K562 (cell line): ENCODE data around the gene EXOC3L2. TPM values are rescaled to one million over a fixed set of nuclear protein-coding genes. Genes with fewer than 3 reads are reported as not detected.

Experiments
- CHD2 ChIP-seq: IDR thresholded peaks from 2 replicates; pipeline ENCODE4 v1.6.1; 2011; ENCODE audit warnings: low read depth, low read length
- ESRRA ChIP-seq: fragments of 450-650 bp; IDR thresholded peaks from 2 replicates; pipeline ENCODE4 v1.6.1; 2014; ENCODE audit warnings: low read depth, mild to moderate bottlenecking, moderate library complexity, borderline replicate concordance
- MECOM ChIP-seq: fragments of 250-450 bp; sonication (Bioruptor Pico); IDR thresholded peaks from 2 replicates; pipeline ENCODE4 v1.8.0; 2022; ENCODE audit warnings: inconsistent platforms
- PBX2 ChIP-seq, 2 experiments: IDR thresholded peaks in 1 of 2; conservative IDR thresholded peaks in 1 of 2; 2 replicates each; pipeline ENCODE4 v1.6.1; 2016; ENCODE audit warnings: low read depth in 2 of 2, mild to moderate bottlenecking in 1 of 2, missing compliant biosample characterization in 1 of 2, missing genetic modification characterization in 1 of 2, moderate library complexity in 1 of 2
- USF1 ChIP-seq: sonication (generic); formaldehyde crosslinking; IDR thresholded peaks from 2 replicates; pipeline ENCODE4 v1.9.0; 2022; ENCODE audit warnings: mild to moderate bottlenecking, missing genetic modification reagents
- XRCC5 ChIP-seq: fragments of 200-400 bp; formaldehyde crosslinking; IDR thresholded peaks from 2 replicates; pipeline ENCODE4 v1.6.1; 2017; ENCODE audit warnings: low read depth, mild to moderate bottlenecking, low read length
- ZNF197 ChIP-seq: fragments of 200-800 bp; sonication (Bioruptor generic); IDR thresholded peaks from 2 replicates; pipeline ENCODE4 v1.6.1; 2016; ENCODE audit warnings: low read depth, missing genetic modification characterization, missing compliant biosample characterization
- ZNF232 ChIP-seq: sonication (generic); formaldehyde crosslinking; IDR thresholded peaks from 2 replicates; pipeline ENCODE4 v1.8.0; 2022; ENCODE audit warnings: mild to moderate bottlenecking, missing genetic modification reagents
- polyA plus RNA-seq, 8 experiments: library from polyadenylated mRNA; depleted of rRNA in 4 of 8; stranded (reverse) in 5 of 8; unstranded in 3 of 8; fragments of >200 nt; fragmentation: Nextera tagmentation in 2 of 8; fragmentation: Illumina TruSeq in 1 of 8; extraction: Ambion mirVana in 2 of 8; extraction: Trizol in 1 of 8; gene quantifications; 2 replicates each; pipeline versions ENCODE4 v1.2.1 to v1.2.3, GENCODE V29; 2011 to 2014; ENCODE audit warnings: inconsistent platforms in 1 of 8, missing spikeins in 1 of 8
- total RNA-seq, 7 experiments: library from RNA; depleted of rRNA in 6 of 7; stranded (reverse); fragments of >200 nt in 6 of 7; fragmentation: Illumina TruSeq in 2 of 7; extraction: Trizol in 2 of 7; gene quantifications; 2 replicates each; pipeline versions ENCODE4 v1.2.1 to v1.2.3, GENCODE V29; 2011 to 2021; ENCODE audit warnings: low replicate concordance in 1 of 7
- TF ChIP-seq, protein P1 (sequence below), 2 experiments: fragments of 450-650 bp; formaldehyde crosslinking in 1 of 2; IDR thresholded peaks; 2 replicates each; pipeline versions ENCODE4 v1.4.0 to v1.6.1; 2014 to 2020; ENCODE audit warnings: mild to moderate bottlenecking in 2 of 2, borderline replicate concordance in 1 of 2, low read depth in 1 of 2
- TF ChIP-seq, protein P2 (sequence below), 3 experiments: IDR thresholded peaks in 2 of 3; conservative IDR thresholded peaks in 1 of 3; 2 replicates each; pipeline ENCODE4 v1.5.1; 2011 to 2012; ENCODE audit warnings: low read length in 3 of 3, mild to moderate bottlenecking in 3 of 3, control low read depth in 2 of 3, improper control_type of control experiment in 1 of 3, inconsistent platforms in 1 of 3, low read depth in 1 of 3, mixed read lengths in 1 of 3, moderate library complexity in 1 of 3; ENCODE audit not compliant: insufficient read depth in 2 of 3

Gene EXOC3L2
- total and polyA plus RNA-seq, 9 of the 15 experiments (the other 6 are each of a cell fraction or from before 2014, with no cell fraction given) = 0.31 to 19.0 (median 2.4) TPM

DNA sequence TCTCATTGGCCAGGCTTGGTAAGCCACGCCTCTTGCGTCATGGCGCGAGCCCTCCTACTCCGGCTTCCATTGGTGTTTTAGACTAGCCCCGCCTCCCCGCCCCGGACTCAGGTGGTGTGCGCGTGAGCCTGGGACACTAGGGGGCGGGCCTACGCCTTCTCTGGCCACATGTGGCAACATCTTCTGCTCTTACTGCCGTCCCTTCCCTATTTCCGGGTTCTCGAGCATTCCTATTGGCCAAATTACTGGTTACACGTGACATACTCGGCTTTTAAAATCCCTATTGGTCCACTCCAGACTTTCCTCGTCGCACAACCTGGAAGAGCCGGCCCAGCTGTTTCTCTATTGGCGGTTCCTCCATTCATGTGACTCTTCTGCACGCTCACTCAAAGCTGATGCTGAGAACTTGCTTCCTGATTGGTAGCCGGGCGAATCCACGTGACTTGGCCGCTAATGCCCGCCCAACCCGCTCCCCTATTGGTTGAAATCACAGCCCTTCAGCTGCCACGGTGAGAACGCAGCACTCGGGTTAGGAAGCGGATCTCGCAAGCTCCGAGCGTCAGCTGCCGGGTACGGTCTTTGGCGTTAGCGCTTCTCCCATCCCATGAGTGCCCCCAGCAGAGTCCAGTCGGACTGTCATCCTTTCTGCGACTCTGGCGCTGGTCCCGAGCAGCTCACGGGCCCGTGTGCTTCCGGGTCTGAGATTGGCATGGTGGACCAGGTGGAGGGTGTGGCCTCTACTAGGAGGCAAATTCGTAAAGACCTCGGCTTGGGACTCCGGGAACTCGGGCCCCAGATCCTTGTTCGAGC, 66.7 kb downstream of the EXOC3L2 start, which contains the start of gene BLOC1S3 (continued):
- TF ChIP-seq PBX2 (CRISPR knock-in tag; IDR thresholded peaks at IDR 0.05; ENCODE audit: low read depth) = no peak; the same call in 1 of the 2 replicates
- TF ChIP-seq PBX2 (tag; conservative IDR thresholded peaks at IDR 0.05; ENCODE audit: low read depth) = peak; percentile 94
- no peak for TF ChIP-seq ZNF232 (CRISPR knock-in tag)
- TF ChIP-seq, protein P1, sequence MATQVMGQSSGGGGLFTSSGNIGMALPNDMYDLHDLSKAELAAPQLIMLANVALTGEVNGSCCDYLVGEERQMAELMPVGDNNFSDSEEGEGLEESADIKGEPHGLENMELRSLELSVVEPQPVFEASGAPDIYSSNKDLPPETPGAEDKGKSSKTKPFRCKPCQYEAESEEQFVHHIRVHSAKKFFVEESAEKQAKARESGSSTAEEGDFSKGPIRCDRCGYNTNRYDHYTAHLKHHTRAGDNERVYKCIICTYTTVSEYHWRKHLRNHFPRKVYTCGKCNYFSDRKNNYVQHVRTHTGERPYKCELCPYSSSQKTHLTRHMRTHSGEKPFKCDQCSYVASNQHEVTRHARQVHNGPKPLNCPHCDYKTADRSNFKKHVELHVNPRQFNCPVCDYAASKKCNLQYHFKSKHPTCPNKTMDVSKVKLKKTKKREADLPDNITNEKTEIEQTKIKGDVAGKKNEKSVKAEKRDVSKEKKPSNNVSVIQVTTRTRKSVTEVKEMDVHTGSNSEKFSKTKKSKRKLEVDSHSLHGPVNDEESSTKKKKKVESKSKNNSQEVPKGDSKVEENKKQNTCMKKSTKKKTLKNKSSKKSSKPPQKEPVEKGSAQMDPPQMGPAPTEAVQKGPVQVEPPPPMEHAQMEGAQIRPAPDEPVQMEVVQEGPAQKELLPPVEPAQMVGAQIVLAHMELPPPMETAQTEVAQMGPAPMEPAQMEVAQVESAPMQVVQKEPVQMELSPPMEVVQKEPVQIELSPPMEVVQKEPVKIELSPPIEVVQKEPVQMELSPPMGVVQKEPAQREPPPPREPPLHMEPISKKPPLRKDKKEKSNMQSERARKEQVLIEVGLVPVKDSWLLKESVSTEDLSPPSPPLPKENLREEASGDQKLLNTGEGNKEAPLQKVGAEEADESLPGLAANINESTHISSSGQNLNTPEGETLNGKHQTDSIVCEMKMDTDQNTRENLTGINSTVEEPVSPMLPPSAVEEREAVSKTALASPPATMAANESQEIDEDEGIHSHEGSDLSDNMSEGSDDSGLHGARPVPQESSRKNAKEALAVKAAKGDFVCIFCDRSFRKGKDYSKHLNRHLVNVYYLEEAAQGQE (IDR thresholded peaks at IDR 0.05; ENCODE audit: borderline replicate concordance) = peak; percentile 81
- TF ChIP-seq, protein P1 (CRISPR knock-in tag; IDR thresholded peaks at IDR 0.05; ENCODE audit: low read depth) = no peak
- TF ChIP-seq, protein P2, sequence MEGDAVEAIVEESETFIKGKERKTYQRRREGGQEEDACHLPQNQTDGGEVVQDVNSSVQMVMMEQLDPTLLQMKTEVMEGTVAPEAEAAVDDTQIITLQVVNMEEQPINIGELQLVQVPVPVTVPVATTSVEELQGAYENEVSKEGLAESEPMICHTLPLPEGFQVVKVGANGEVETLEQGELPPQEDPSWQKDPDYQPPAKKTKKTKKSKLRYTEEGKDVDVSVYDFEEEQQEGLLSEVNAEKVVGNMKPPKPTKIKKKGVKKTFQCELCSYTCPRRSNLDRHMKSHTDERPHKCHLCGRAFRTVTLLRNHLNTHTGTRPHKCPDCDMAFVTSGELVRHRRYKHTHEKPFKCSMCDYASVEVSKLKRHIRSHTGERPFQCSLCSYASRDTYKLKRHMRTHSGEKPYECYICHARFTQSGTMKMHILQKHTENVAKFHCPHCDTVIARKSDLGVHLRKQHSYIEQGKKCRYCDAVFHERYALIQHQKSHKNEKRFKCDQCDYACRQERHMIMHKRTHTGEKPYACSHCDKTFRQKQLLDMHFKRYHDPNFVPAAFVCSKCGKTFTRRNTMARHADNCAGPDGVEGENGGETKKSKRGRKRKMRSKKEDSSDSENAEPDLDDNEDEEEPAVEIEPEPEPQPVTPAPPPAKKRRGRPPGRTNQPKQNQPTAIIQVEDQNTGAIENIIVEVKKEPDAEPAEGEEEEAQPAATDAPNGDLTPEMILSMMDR (IDR thresholded peaks at IDR 0.05 in 2 of 3, conservative IDR thresholded peaks at IDR 0.05 in 1 of 3; ENCODE audit: insufficient read depth in 2 of 3, low read depth in 1 of 3, low read length in 3 of 3) = peak; percentile 61 to 81 (median 70)
- peak; percentile 60 for TF ChIP-seq ESRRA
- TF ChIP-seq USF1 (CRISPR knock-in tag) = peak; percentile 95
- TF ChIP-seq CHD2 = peak; percentile 63
- TF ChIP-seq XRCC5 = no peak
- no peak for TF ChIP-seq ZNF197 (CRISPR knock-in tag)
- no peak for TF ChIP-seq MECOM (CRISPR knock-in tag)
